ENCODE data around the gene CDH4.

Gene CDH4

DNA sequence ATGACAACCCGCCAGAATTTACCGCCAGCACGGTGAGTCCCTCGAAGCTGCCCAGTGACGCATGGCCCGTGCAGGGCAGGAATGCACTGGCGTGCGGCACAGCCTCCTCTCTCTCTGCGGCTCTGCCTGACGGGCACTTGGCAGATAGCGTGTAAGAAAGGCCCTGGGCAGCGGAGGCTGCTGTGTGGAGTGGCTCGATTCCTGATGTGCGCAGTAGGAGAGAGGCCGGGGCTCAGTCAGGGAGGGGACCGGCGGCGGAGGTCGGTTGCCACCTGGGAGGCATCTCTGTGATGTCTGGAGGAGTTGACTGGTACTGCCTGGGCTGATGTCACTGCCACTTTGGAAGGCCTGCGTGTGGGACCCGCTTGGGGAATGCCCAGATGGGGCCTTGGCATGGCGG is 643.0 kb downstream of the CDH4 start:
- no peak for TF ChIP-seq FOXP2 (optimal IDR thresholded peaks at IDR 0.05; ENCODE audit: borderline replicate concordance, extremely low read depth, extremely low read length, insufficient read depth)
- TF ChIP-seq SIN3A (IDR thresholded peaks at IDR 0.05; ENCODE audit: borderline replicate concordance, insufficient read depth, low read length), result no peak
- TF ChIP-seq, protein P1, sequence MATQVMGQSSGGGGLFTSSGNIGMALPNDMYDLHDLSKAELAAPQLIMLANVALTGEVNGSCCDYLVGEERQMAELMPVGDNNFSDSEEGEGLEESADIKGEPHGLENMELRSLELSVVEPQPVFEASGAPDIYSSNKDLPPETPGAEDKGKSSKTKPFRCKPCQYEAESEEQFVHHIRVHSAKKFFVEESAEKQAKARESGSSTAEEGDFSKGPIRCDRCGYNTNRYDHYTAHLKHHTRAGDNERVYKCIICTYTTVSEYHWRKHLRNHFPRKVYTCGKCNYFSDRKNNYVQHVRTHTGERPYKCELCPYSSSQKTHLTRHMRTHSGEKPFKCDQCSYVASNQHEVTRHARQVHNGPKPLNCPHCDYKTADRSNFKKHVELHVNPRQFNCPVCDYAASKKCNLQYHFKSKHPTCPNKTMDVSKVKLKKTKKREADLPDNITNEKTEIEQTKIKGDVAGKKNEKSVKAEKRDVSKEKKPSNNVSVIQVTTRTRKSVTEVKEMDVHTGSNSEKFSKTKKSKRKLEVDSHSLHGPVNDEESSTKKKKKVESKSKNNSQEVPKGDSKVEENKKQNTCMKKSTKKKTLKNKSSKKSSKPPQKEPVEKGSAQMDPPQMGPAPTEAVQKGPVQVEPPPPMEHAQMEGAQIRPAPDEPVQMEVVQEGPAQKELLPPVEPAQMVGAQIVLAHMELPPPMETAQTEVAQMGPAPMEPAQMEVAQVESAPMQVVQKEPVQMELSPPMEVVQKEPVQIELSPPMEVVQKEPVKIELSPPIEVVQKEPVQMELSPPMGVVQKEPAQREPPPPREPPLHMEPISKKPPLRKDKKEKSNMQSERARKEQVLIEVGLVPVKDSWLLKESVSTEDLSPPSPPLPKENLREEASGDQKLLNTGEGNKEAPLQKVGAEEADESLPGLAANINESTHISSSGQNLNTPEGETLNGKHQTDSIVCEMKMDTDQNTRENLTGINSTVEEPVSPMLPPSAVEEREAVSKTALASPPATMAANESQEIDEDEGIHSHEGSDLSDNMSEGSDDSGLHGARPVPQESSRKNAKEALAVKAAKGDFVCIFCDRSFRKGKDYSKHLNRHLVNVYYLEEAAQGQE (IDR thresholded peaks at IDR 0.05; ENCODE audit: insufficient read depth in 1 of 2, low read depth in 2 of 2, low read length in 2 of 2), result no peak
- TF ChIP-seq TAF1 (IDR thresholded peaks at IDR 0.05; ENCODE audit: borderline replicate concordance, insufficient read depth, low read length), result no peak
- TF ChIP-seq POLR2AphosphoS5 (IDR thresholded peaks at IDR 0.05; ENCODE audit: low read depth, low read length), result no peak

DNA sequence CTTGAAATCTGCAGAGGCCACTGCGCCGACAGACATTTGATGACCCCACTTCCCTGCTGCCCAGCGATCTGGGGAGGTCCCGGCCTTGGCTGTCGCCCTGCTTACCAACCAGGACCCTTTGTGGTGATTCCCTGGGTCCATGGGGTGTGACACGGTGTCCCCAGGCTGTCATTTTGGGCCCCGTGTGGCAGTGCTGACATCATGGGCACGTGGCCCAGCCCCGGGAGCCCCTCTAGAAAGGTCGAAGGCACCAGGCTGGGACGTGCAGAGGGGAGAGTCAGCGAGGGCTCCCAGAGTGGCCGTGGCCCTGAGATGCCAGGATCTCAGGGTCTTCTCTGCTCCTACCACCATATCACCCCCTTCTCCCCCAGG is 643.6 kb downstream of the CDH4 start:
- TF ChIP-seq POLR2AphosphoS5 (IDR thresholded peaks at IDR 0.05; ENCODE audit: low read depth, low read length) (no peak), FOXP2 (optimal IDR thresholded peaks at IDR 0.05; ENCODE audit: borderline replicate concordance, extremely low read depth, extremely low read length, insufficient read depth) (no peak), TAF1 (IDR thresholded peaks at IDR 0.05; ENCODE audit: borderline replicate concordance, insufficient read depth, low read length) (no peak), SIN3A (IDR thresholded peaks at IDR 0.05; ENCODE audit: borderline replicate concordance, insufficient read depth, low read length) (no peak)
- TF ChIP-seq, protein P1 (IDR thresholded peaks at IDR 0.05; ENCODE audit: insufficient read depth in 1 of 2, low read depth in 2 of 2, low read length in 2 of 2), result no peak

DNA sequence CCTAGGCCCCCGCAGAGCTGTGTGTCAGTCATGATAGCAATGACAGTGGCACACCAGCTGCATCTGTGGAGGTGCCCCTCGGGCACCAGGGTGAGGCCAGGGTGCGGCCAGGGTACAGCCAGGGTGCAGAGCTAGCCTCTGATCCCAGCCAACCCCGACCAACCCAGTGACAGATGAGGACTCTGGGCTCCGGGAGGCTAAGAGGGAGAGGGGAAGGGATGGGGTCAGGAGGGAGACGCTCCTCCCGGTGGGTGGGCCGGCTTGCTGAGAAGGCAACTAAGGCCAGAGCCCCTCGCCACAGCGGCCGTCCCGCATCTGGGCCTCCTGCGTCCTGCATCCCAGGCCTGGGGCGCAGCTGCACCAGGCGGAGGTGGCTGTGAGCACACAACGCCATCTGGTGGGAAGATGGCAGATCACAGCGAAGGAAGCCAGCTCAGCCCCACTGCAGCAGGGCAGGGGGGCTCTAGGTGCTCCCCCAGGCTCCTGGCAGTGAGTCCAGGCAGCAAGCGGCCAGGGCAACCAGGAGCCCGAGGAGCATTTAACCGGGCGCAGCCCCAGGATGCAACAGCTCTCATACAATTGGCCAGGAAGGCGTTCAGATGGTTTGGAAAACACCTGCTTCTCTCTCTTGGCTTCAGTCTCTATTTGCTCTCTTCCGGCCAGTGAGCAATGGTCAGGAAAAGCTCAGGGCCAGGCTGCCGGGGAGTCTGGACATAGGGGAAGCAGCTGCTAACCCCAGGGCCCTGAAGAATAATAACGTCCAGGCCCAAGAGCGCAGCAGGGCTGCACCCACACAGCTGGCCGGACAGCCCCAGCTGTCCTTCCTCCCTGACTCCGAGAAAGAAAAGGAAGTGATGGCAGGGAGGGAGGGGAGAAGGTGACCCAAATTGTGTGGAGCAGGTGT is 644.2 kb downstream of the CDH4 start:
- TF ChIP-seq POLR2AphosphoS5 (IDR thresholded peaks at IDR 0.05; ENCODE audit: low read depth, low read length) (no peak), FOXP2 (optimal IDR thresholded peaks at IDR 0.05; ENCODE audit: borderline replicate concordance, extremely low read depth, extremely low read length, insufficient read depth) (peak; percentile 42)

DNA sequence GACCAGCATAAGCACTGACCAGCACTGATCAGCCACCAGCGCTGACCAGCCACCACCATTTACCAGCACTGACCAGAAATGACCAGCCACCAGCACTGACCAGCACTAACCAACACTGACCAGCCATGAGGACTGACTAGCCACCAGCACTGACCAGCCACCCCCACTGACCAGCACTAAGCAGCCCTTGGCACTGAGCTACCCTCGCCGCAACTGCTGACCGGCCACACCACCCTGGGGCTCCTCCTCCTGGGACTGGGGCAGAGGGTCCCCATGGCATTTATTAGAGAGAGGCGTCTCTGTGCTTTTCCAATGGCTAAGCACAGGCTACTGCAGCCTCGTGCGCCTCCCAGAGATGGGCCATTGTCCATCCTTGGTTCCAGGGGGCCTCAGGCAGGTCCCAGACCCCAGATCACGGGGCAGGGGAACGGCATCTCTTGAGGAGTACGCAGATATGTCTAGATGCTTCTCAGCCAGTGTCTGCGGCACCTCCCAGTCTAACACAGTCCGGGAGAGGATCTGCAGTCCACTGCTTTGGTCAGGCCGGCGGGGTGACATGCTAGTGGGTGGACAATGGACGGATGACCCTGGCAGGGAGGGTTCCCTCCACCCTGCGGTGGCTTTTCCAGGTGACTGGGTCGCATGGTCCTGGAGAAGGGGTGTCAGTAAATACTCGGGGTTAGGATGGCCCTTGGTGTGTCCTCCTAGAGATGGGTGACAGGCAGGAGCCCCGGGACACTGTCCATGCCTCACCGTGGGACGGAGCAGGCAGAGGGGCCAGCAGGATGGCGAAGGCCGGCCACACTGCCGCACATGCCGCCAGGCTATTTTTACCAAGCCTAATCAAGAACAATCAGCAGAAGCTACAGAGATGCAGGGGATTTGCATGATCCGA is 645.6 kb downstream of the CDH4 start:
- TF ChIP-seq SIN3A (IDR thresholded peaks at IDR 0.05; ENCODE audit: borderline replicate concordance, insufficient read depth, low read length) (no peak), TAF1 (IDR thresholded peaks at IDR 0.05; ENCODE audit: borderline replicate concordance, insufficient read depth, low read length) (no peak), FOXP2 (optimal IDR thresholded peaks at IDR 0.05; ENCODE audit: borderline replicate concordance, extremely low read depth, extremely low read length, insufficient read depth) (no peak), POLR2AphosphoS5 (IDR thresholded peaks at IDR 0.05; ENCODE audit: low read depth, low read length) (no peak)
- TF ChIP-seq, protein P1 (IDR thresholded peaks at IDR 0.05; ENCODE audit: insufficient read depth in 1 of 2, low read depth in 2 of 2, low read length in 2 of 2), result no peak

DNA sequence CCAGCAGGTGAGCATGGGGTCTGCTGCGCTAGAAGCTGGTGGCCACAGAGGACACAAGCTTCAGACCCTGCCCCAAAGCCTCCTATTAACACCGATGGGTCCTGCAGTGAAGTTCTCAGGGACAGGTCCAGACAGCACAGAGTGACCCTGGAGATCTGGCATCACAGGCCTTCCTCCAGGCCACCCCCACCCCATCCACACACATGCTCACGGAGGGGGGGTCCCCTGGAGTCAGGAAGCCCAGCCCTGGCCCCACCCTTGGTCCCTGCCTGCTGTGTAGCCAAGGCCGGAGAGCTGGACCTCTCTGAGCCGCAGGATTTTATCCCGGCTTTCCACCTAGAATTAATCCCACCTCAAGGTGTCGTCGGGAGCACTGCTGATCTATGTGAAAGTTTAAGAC is 646.3 kb downstream of the CDH4 start:
- TF ChIP-seq FOXP2 (optimal IDR thresholded peaks at IDR 0.05; ENCODE audit: borderline replicate concordance, extremely low read depth, extremely low read length, insufficient read depth) (no peak), POLR2AphosphoS5 (IDR thresholded peaks at IDR 0.05; ENCODE audit: low read depth, low read length) (no peak), TAF1 (IDR thresholded peaks at IDR 0.05; ENCODE audit: borderline replicate concordance, insufficient read depth, low read length) (no peak), SIN3A (IDR thresholded peaks at IDR 0.05; ENCODE audit: borderline replicate concordance, insufficient read depth, low read length) (no peak)
- TF ChIP-seq, protein P1 (IDR thresholded peaks at IDR 0.05; ENCODE audit: insufficient read depth in 1 of 2, low read depth in 2 of 2, low read length in 2 of 2), result no peak

Data from PFSK-1 (cell line).